T-helper 1 cell treated with Interleukin-12 subunit alpha and Interleukin-12 subunit beta and Interleukin-4 antibody, amounts not matched to agents 30 μg/mL and 1 μg/mL, for 36 hours (primary cell): ENCODE results near the gene POU2AF1.

Experiments used
- H3K27ac Mint-ChIP-seq: one replicate; pipeline ENCODE4 v1.8.0; 2021; ENCODE audit warnings: mild to moderate bottlenecking, mixed read lengths
- H3K27me3 Mint-ChIP-seq: one replicate; pipeline ENCODE4 v1.8.0; 2021; ENCODE audit warnings: low read depth, mixed read lengths
- H3K36me3 Mint-ChIP-seq: one replicate; pipeline ENCODE4 v1.8.0; 2021; ENCODE audit warnings: low read depth, mixed read lengths
- H3K4me1 Mint-ChIP-seq: one replicate; pipeline ENCODE4 v1.8.0; 2021; ENCODE audit warnings: low read depth, mixed read lengths
- H3K4me3 Mint-ChIP-seq: one replicate; pipeline ENCODE4 v1.8.0; 2021; ENCODE audit warnings: mild to moderate bottlenecking, moderate library complexity, mixed read lengths
- H3K9me3 Mint-ChIP-seq: one replicate; pipeline ENCODE4 v1.8.0; 2021; ENCODE audit warnings: mixed read lengths

POU2AF1 gene

GRCh38 chr11:111355956-111356659, 23.0 kb downstream of the POU2AF1 start:
- Mint-ChIP-seq H3K4me1 (peaks cover 3% of the 10 kb centered on the region), H3K36me3 (peaks cover 8% of the 10 kb centered on the region), H3K27me3 (no peaks in the 10 kb centered on the region), H3K27ac (no peak overlapping the region), H3K9me3 (no peaks in the 10 kb centered on the region), H3K4me3 (no peak overlapping the region)

- no peak overlapping the region for H3K4me3 Mint-ChIP-seq
- no peak overlapping the region for H3K27ac Mint-ChIP-seq
These were observed 24.0 kb downstream of the POU2AF1 start for GRCh38 chr11:111355101-111355500.

GRCh38 chr11:111354601-111354891, 24.5 kb downstream of the POU2AF1 start:
- H3K36me3 Mint-ChIP-seq: peaks cover 8% of the 10 kb centered on the region
- no peaks in the 10 kb centered on the region for H3K9me3 Mint-ChIP-seq
- peaks cover 9% of the 10 kb centered on the region for H3K27me3 Mint-ChIP-seq
- H3K4me3 Mint-ChIP-seq: no peak overlapping the region
- H3K27ac Mint-ChIP-seq: no peak overlapping the region
- H3K4me1 Mint-ChIP-seq: no peaks in the 10 kb centered on the region

More at GRCh38 chr11:111355101-111355500, 24.0 kb downstream of the POU2AF1 start:
- Mint-ChIP-seq H3K27me3 (peaks cover 7% of the 10 kb centered on the region), H3K9me3 (no peaks in the 10 kb centered on the region), H3K36me3 (peaks cover 8% of the 10 kb centered on the region), H3K4me1 (peaks cover 3% of the 10 kb centered on the region)

- Mint-ChIP-seq H3K9me3 (no peaks in the 10 kb centered on the region), H3K27me3 (peaks cover 10% of the 10 kb centered on the region), H3K27ac (no peak overlapping the region), H3K4me1 (no peaks in the 10 kb centered on the region), H3K4me3 (no peak overlapping the region), H3K36me3 (peaks cover 8% of the 10 kb centered on the region)
These were observed 25.1 kb downstream of the POU2AF1 start for GRCh38 chr11:111353776-111354600.

- no peak overlapping the region for H3K27ac Mint-ChIP-seq
- peaks cover 8% of the 10 kb centered on the region for H3K36me3 Mint-ChIP-seq
These were observed 26.0 kb downstream of the POU2AF1 start for GRCh38 chr11:111352935-111353710.

GRCh38 chr11:111352231-111352746, 26.8 kb downstream of the POU2AF1 start:
- H3K27me3 Mint-ChIP-seq: peaks cover 10% of the 10 kb centered on the region
- H3K27ac Mint-ChIP-seq: no peak overlapping the region
- peaks cover 8% of the 10 kb centered on the region for H3K36me3 Mint-ChIP-seq
- no peak overlapping the region for H3K4me3 Mint-ChIP-seq
- H3K9me3 Mint-ChIP-seq: no peaks in the 10 kb centered on the region
- no peaks in the 10 kb centered on the region for H3K4me1 Mint-ChIP-seq

More at GRCh38 chr11:111352935-111353710, 26.0 kb downstream of the POU2AF1 start:
- Mint-ChIP-seq H3K27me3 (peaks cover 10% of the 10 kb centered on the region), H3K4me3 (no peak overlapping the region), H3K4me1 (no peaks in the 10 kb centered on the region), H3K9me3 (no peaks in the 10 kb centered on the region)

- H3K27me3 Mint-ChIP-seq: peaks cover 10% of the 10 kb centered on the region
- peaks cover 6% of the 10 kb centered on the region for H3K36me3 Mint-ChIP-seq
- no peak overlapping the region for H3K4me3 Mint-ChIP-seq
- no peaks in the 10 kb centered on the region for H3K4me1 Mint-ChIP-seq
- H3K27ac Mint-ChIP-seq: no peak overlapping the region
- no peaks in the 10 kb centered on the region for H3K9me3 Mint-ChIP-seq
These were observed 27.6 kb downstream of the POU2AF1 start for GRCh38 chr11:111351374-111352055.

GRCh38 chr11:111350811-111351210, 28.3 kb downstream of the POU2AF1 start:
- H3K27me3 Mint-ChIP-seq: peaks cover 10% of the 10 kb centered on the region
- H3K27ac Mint-ChIP-seq: no peak overlapping the region
- no peak overlapping the region for H3K4me3 Mint-ChIP-seq
- H3K4me1 Mint-ChIP-seq: no peaks in the 10 kb centered on the region
- no peaks in the 10 kb centered on the region for H3K9me3 Mint-ChIP-seq
- peaks cover 6% of the 10 kb centered on the region for H3K36me3 Mint-ChIP-seq

GRCh38 chr11:111349191-111349695, 29.8 kb downstream of the POU2AF1 start:
- Mint-ChIP-seq H3K9me3 (no peaks in the 10 kb centered on the region), H3K4me3 (no peak overlapping the region)

GRCh38 chr11:111348147-111348546, 30.9 kb downstream of the POU2AF1 start:
- peaks cover 3% of the 10 kb centered on the region for H3K36me3 Mint-ChIP-seq
- H3K27me3 Mint-ChIP-seq: peaks cover 13% of the 10 kb centered on the region
- no peaks in the 10 kb centered on the region for H3K4me1 Mint-ChIP-seq
- H3K27ac Mint-ChIP-seq: no peak overlapping the region
- H3K9me3 Mint-ChIP-seq: no peaks in the 10 kb centered on the region
- no peak overlapping the region for H3K4me3 Mint-ChIP-seq

More at GRCh38 chr11:111349191-111349695, 29.8 kb downstream of the POU2AF1 start:
- no peak overlapping the region for H3K27ac Mint-ChIP-seq
- H3K36me3 Mint-ChIP-seq: peaks cover 6% of the 10 kb centered on the region
- peaks cover 10% of the 10 kb centered on the region for H3K27me3 Mint-ChIP-seq
- H3K4me1 Mint-ChIP-seq: no peaks in the 10 kb centered on the region

- Mint-ChIP-seq H3K27ac (no peak overlapping the region), H3K36me3 (peaks cover 3% of the 10 kb centered on the region), H3K4me1 (no peaks in the 10 kb centered on the region), H3K4me3 (no peak overlapping the region), H3K9me3 (no peaks in the 10 kb centered on the region), H3K27me3 (peaks cover 13% of the 10 kb centered on the region)
These were observed 31.4 kb downstream of the POU2AF1 start for GRCh38 chr11:111347723-111348115.

- H3K27ac Mint-ChIP-seq: no peak overlapping the region
- peaks cover 3% of the 10 kb centered on the region for H3K36me3 Mint-ChIP-seq
- no peaks in the 10 kb centered on the region for H3K9me3 Mint-ChIP-seq
- H3K4me1 Mint-ChIP-seq: no peaks in the 10 kb centered on the region
- peaks cover 13% of the 10 kb centered on the region for H3K27me3 Mint-ChIP-seq
- H3K4me3 Mint-ChIP-seq: no peak overlapping the region
These were observed 31.9 kb downstream of the POU2AF1 start for GRCh38 chr11:111347002-111347722.

GRCh38 chr11:111344032-111344431, 35.0 kb downstream of the POU2AF1 start:
- Mint-ChIP-seq H3K27ac (no peak overlapping the region), H3K36me3 (no peaks in the 10 kb centered on the region), H3K9me3 (peaks cover 9% of the 10 kb centered on the region), H3K4me3 (no peak overlapping the region), H3K4me1 (no peaks in the 10 kb centered on the region), H3K27me3 (peaks cover 8% of the 10 kb centered on the region)
